A673 (cell line): ENCODE measurements around the gene MRM2. TPM values are rescaled to one million over a fixed set of nuclear protein-coding genes. Genes with fewer than 3 reads are reported as not detected.

Experiments used
- BruUV-seq: library from RNA; stranded (reverse); fragments of 400-500 nt; replicated peaks from 2 replicates; lab custom pipeline; 2021; lab: Mats Ljungman, UMichigan
- CTCF ChIA-PET: fragments of 300-600 bp; sonication (Branson Sonifier 250); formaldehyde crosslinking; loops from one replicate; lab custom pipeline; 2022; ENCODE audit warnings: antibody characterized with exemption; lab: Charles Lee
- POLR2A ChIA-PET: fragments of 300-600 bp; sonication (Branson Sonifier 250); formaldehyde crosslinking; loops from one replicate; lab custom pipeline; 2022; ENCODE audit warnings: antibody characterized with exemption; ENCODE audit not compliant: low non-redundant PET; lab: Charles Lee
- DNase-seq: peaks from one replicate; pipeline ENCODE4 v3.0.0-alpha.2; 2015; ENCODE audit warnings: low spot score
- H3K27ac ChIP-seq: fragments of 200-600 bp; sonication (generic); 2 replicates; pipeline ENCODE4 v1.5.1; 2016; ENCODE audit warnings: mixed run types, low read depth, mild to moderate bottlenecking, mixed read lengths, antibody characterized with exemption, low read length; ENCODE audit not compliant: poor library complexity, severe bottlenecking
- H3K27me3 ChIP-seq: fragments of 200-600 bp; sonication (generic); replicated peaks from 2 replicates; pipeline ENCODE4 v1.6.1; 2017; ENCODE audit warnings: mixed run types, low read depth, mild to moderate bottlenecking, mixed read lengths, antibody characterized with exemption, low read length; ENCODE audit not compliant: insufficient read depth, poor library complexity
- H3K36me3 ChIP-seq: fragments of 200-600 bp; sonication (generic); 2 replicates; pipeline ENCODE4 v1.6.1; 2016; ENCODE audit warnings: mixed run types, mild to moderate bottlenecking, mixed read lengths, antibody characterized with exemption, low read length; ENCODE audit not compliant: insufficient read depth, poor library complexity, severe bottlenecking
- H3K4me1 ChIP-seq: fragments of 200-600 bp; sonication (generic); 2 replicates; pipeline ENCODE4 v1.6.1; 2017; ENCODE audit warnings: mixed run types, mild to moderate bottlenecking, mixed read lengths, antibody characterized with exemption, low read length; ENCODE audit not compliant: insufficient read depth, poor library complexity, severe bottlenecking
- H3K4me3 ChIP-seq: fragments of 200-600 bp; sonication (generic); 2 replicates; pipeline ENCODE4 v1.5.1; 2016; ENCODE audit warnings: low read depth, mixed run types, mild to moderate bottlenecking, mixed read lengths, low read length; ENCODE audit not compliant: poor library complexity, severe bottlenecking
- H3K9me3 ChIP-seq: fragments of 200-600 bp; sonication (generic); 2 replicates; pipeline ENCODE4 v1.6.1; 2016; ENCODE audit warnings: mixed run types, low read depth, mild to moderate bottlenecking, mixed read lengths, antibody characterized with exemption, low read length; ENCODE audit not compliant: poor library complexity, severe bottlenecking
- CTCF ChIP-seq: fragments of 300-800, 200-600 bp; sonication (generic); conservative IDR thresholded peaks from 2 replicates; pipeline ENCODE4 v1.5.1; 2017; ENCODE audit warnings: low read depth, mild to moderate bottlenecking, antibody characterized with exemption, low read length, moderate library complexity, mixed read lengths
- EZH2 ChIP-seq: fragments of 200-600 bp; sonication (generic); IDR thresholded peaks from 2 replicates; pipeline ENCODE4 v1.6.1; 2017; ENCODE audit warnings: borderline replicate concordance, low read depth, mild to moderate bottlenecking, mixed read lengths, antibody characterized with exemption, low read length; ENCODE audit not compliant: poor library complexity, severe bottlenecking
- intact Hi-C: fragments of 100-400 bp; cut with micrococcal nuclease; formaldehyde crosslinking; loops from one replicate; pipeline ENCODE4 v1.10.0; 2022; ENCODE audit not compliant: unreplicated experiment
- total RNA-seq: library from RNA; stranded (reverse); gene quantifications from 2 replicates; pipeline ENCODE4 v1.2.3, GENCODE V29; 2021

Gene MRM2
- total RNA-seq, 1 experiment from 2014 or later = 50.4 TPM

- TF ChIP-seq EZH2 (no peak), CTCF (no peak)
- ChIA-PET POLR2A (no interaction called here), CTCF (no interaction called here)
- no peaks in the 10 kb centered on the region for H3K4me1 ChIP-seq
- DNase-seq = no peak
- intact Hi-C loops = no loop called here
- no TSS peak for BruUV-seq
- H3K9me3 ChIP-seq = no peaks in the 10 kb centered on the region
- H3K27me3 ChIP-seq = no peaks in the 10 kb centered on the region
- H3K36me3 ChIP-seq = no peaks in the 10 kb centered on the region
- H3K27ac ChIP-seq = no peak overlapping the region
- H3K4me3 ChIP-seq = no peak overlapping the region
Measured at GRCh38 chr7:2264158-2264557, 22.2 kb upstream of the MRM2 start.

GRCh38 chr7:2263176-2263575, 21.2 kb upstream of the MRM2 start:
- Histone ChIP-seq H3K4me3 (no peak overlapping the region), H3K36me3 (no peaks in the 10 kb centered on the region), H3K27me3 (no peaks in the 10 kb centered on the region), H3K27ac (no peak overlapping the region), H3K9me3 (no peaks in the 10 kb centered on the region), H3K4me1 (no peaks in the 10 kb centered on the region)
- no peak for DNase-seq
- TF ChIP-seq CTCF (no peak), EZH2 (no peak)
- BruUV-seq = no TSS peak
- intact Hi-C loops = no loop called here
- ChIA-PET POLR2A (no interaction called here), CTCF (no interaction called here)

- no peak for DNase-seq
- Histone ChIP-seq H3K27ac (no peak overlapping the region), H3K4me3 (no peak overlapping the region), H3K27me3 (no peaks in the 10 kb centered on the region), H3K9me3 (no peaks in the 10 kb centered on the region), H3K4me1 (no peaks in the 10 kb centered on the region), H3K36me3 (no peaks in the 10 kb centered on the region)
- TF ChIP-seq EZH2 = no peak
- intact Hi-C loops = no loop called here
- ChIA-PET POLR2A (interaction anchor here (0.6 kb wide), 1 partner anchor 150 kb away, joined by 3 read pairs; no protein-coding TSS in a partner anchor), CTCF (no interaction called here)
- no TSS peak for BruUV-seq
Measured at GRCh38 chr7:2261611-2262010, 19.6 kb upstream of the MRM2 start.

- Histone ChIP-seq H3K27ac (no peak overlapping the region), H3K9me3 (no peaks in the 10 kb centered on the region), H3K36me3 (no peaks in the 10 kb centered on the region), H3K4me3 (no peak overlapping the region), H3K4me1 (no peaks in the 10 kb centered on the region), H3K27me3 (no peaks in the 10 kb centered on the region)
- intact Hi-C loops = no loop called here
- CTCF ChIA-PET = no interaction called here
- no TSS peak for BruUV-seq
- TF ChIP-seq CTCF (no peak), EZH2 (no peak)
- peak; percentile 28 for DNase-seq
- POLR2A ChIA-PET = no interaction called here
Measured at GRCh38 chr7:2260820-2261219, 18.8 kb upstream of the MRM2 start.
